ENCODE data around the gene AGGF1.
A peak's percentile ranks its signal among the peaks of the same experiment; 100 is the strongest.
"Not testable (repeated sequence)": the region's sequence is repeated elsewhere in the genome, so short reads cannot be mapped to it uniquely, and the experiment has no call there.

AGGF1 gene

GRCh38 chr5:77107035-77107434 is 76.8 kb downstream of the AGGF1 start:
- not testable (repeated sequence) for H3K14ac ChIP-seq (ENCODE audit: low read length); H3K36me3 ChIP-seq (replicated peaks in 1 of 2; ENCODE audit: control insufficient read depth in 2 of 2, insufficient read depth in 2 of 2, low read length in 2 of 2); H3K23ac ChIP-seq (ENCODE audit: low read depth, low read length, poor library complexity); DNase-seq (ENCODE audit: low spot score); H4K8ac ChIP-seq (ENCODE audit: low read depth, low read length); H3K18ac ChIP-seq (ENCODE audit: low read length); H4K91ac ChIP-seq (ENCODE audit: low read depth, low read length, poor library complexity); H3K4ac ChIP-seq (ENCODE audit: low read length); H3K4me1 ChIP-seq (ENCODE audit: control insufficient read depth in 2 of 2, insufficient read depth in 1 of 2, low read depth in 1 of 2, low read length in 2 of 2); H3K9ac ChIP-seq (ENCODE audit: low read depth, low read length, poor library complexity); H3K27ac ChIP-seq (replicated peaks; ENCODE audit: low read length); H2AK5ac ChIP-seq (ENCODE audit: low read depth, low read length); H2BK15ac ChIP-seq (ENCODE audit: low read length); H2AFZ ChIP-seq (ENCODE audit: low read length); H2BK12ac ChIP-seq (ENCODE audit: low read length); H2BK120ac ChIP-seq (ENCODE audit: low read depth, low read length); H3K27me3 ChIP-seq (ENCODE audit: control insufficient read depth in 3 of 3, insufficient read depth in 3 of 3, low read depth in 1 of 3, low read length in 3 of 3); H3K4me2 ChIP-seq (ENCODE audit: insufficient read depth, low read length, poor library complexity, severe bottlenecking); H2BK5ac ChIP-seq (ENCODE audit: low read length); H3K79me1 ChIP-seq (ENCODE audit: low read depth, low read length); H3K4me3 ChIP-seq (ENCODE audit: low read length in 2 of 2)
- H3K9me3 ChIP-seq (replicated peaks in 1 of 2; ENCODE audit: control insufficient read depth in 2 of 2, insufficient read depth in 1 of 2, low read depth in 1 of 2, low read length in 2 of 2), result peaks cover 0 to 16% of the 10 kb centered on the region in 2 donors
- WGBS, 2 donors (ENCODE audit: extremely low coverage in 2 of 2, insufficient read length in 2 of 2, insufficient replicate concordance in 1 of 2), result no CpG with 5 or more reads among the region's 4 CpGs

Small RNA genes lying within 50 kb of the gene (small RNA-seq; reads per million reads assigned to genes)
- 27.6 reads per million, percentile 86 among the genes with 10 or more reads in this experiment for gene SNORA47 (ENCODE audit: insufficient read depth)

All from neuronal stem cell (in vitro differentiated cells).